Measurements from ENCODE around the gene TCF23.

GRCh38 chr2:27175330-27175729, 26.5 kb downstream of the TCF23 start:
- TF ChIP-seq CTCF (IDR thresholded peaks at IDR 0.05 in 8 of 11, conservative IDR thresholded peaks at IDR 0.05 in 3 of 11) (no peak), POLR2A (IDR thresholded peaks at IDR 0.05) (no peak)
